Neural cell (in vitro differentiated cells): ENCODE measurements around the gene PYGO2.

ENCODE experiments used
- EZH2 ChIP-seq: fragments of 200-600, 300-800 bp; shearing (Covaris generic), sonication (generic); IDR thresholded peaks from 2 replicates; pipeline ENCODE4 v1.6.1; 2014; ENCODE audit warnings: antibody characterized with exemption, low read length, borderline replicate concordance, mild to moderate bottlenecking; ENCODE audit not compliant: insufficient read depth, poor library complexity, severe bottlenecking
- RAD21 ChIP-seq: fragments of 450-650 bp; conservative IDR thresholded peaks from 2 replicates; pipeline ENCODE4 v1.6.1; 2014; ENCODE audit warnings: antibody characterized with exemption, mild to moderate bottlenecking, moderate library complexity
- TF ChIP-seq, protein P1 (sequence below): fragments of 450-650 bp; IDR thresholded peaks from 2 replicates; pipeline ENCODE4 v1.5.1; 2014; ENCODE audit warnings: antibody characterized with exemption, mild to moderate bottlenecking, moderate library complexity; ENCODE audit not compliant: poor library complexity, severe bottlenecking
- TF ChIP-seq, protein P2 (sequence below): IDR thresholded peaks from 2 replicates; pipeline ENCODE4 v1.6.1; 2012; ENCODE audit warnings: borderline replicate concordance

DNA sequence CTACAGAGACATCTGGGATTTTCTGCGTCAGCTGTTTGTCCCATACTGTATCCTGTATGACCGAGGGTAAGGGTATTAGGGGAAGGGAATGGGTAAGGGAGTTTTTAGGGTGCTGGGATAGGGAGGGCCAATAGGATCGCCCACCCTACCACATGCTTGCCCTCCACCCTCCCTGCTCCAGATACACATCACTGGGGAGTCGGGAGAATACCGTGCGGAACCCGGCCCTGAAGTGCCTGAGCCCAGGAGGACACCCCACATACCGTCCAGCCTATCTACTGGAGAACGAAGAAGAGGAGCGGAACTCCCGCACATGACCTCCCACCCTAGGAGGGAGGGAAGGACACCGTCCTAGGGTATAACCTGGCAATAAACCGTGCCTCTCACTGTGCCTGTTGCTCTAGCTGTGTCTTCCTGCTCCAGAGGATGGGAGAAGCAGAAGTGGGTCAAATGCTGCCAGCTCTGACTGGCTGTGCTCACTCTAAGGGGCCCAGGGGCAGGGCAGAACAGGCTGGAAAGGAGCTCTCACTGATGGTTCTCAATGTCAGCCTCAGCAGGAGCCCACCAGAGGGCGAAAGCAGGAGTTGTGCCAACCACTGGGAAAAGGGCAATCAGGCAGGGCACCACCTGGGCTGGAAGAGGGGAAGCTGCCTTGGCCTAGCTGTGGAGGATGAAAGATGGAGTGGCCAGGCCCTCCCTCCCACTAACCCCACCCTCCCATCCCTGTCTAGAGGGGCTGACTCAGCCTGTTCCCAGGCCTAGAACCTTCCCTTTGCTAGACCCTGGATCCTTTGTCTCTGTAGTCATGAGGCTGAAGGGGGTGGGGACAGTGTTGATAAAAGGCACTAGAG, 31.4 kb upstream of the PYGO2 start:
- TF ChIP-seq, protein P1, sequence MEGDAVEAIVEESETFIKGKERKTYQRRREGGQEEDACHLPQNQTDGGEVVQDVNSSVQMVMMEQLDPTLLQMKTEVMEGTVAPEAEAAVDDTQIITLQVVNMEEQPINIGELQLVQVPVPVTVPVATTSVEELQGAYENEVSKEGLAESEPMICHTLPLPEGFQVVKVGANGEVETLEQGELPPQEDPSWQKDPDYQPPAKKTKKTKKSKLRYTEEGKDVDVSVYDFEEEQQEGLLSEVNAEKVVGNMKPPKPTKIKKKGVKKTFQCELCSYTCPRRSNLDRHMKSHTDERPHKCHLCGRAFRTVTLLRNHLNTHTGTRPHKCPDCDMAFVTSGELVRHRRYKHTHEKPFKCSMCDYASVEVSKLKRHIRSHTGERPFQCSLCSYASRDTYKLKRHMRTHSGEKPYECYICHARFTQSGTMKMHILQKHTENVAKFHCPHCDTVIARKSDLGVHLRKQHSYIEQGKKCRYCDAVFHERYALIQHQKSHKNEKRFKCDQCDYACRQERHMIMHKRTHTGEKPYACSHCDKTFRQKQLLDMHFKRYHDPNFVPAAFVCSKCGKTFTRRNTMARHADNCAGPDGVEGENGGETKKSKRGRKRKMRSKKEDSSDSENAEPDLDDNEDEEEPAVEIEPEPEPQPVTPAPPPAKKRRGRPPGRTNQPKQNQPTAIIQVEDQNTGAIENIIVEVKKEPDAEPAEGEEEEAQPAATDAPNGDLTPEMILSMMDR: no peak
- no peak for TF ChIP-seq EZH2
- TF ChIP-seq, protein P2, sequence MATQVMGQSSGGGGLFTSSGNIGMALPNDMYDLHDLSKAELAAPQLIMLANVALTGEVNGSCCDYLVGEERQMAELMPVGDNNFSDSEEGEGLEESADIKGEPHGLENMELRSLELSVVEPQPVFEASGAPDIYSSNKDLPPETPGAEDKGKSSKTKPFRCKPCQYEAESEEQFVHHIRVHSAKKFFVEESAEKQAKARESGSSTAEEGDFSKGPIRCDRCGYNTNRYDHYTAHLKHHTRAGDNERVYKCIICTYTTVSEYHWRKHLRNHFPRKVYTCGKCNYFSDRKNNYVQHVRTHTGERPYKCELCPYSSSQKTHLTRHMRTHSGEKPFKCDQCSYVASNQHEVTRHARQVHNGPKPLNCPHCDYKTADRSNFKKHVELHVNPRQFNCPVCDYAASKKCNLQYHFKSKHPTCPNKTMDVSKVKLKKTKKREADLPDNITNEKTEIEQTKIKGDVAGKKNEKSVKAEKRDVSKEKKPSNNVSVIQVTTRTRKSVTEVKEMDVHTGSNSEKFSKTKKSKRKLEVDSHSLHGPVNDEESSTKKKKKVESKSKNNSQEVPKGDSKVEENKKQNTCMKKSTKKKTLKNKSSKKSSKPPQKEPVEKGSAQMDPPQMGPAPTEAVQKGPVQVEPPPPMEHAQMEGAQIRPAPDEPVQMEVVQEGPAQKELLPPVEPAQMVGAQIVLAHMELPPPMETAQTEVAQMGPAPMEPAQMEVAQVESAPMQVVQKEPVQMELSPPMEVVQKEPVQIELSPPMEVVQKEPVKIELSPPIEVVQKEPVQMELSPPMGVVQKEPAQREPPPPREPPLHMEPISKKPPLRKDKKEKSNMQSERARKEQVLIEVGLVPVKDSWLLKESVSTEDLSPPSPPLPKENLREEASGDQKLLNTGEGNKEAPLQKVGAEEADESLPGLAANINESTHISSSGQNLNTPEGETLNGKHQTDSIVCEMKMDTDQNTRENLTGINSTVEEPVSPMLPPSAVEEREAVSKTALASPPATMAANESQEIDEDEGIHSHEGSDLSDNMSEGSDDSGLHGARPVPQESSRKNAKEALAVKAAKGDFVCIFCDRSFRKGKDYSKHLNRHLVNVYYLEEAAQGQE: no peak
- no peak for TF ChIP-seq RAD21
